HepG2 (cell line): ENCODE results near the gene TCAP. TPM values are rescaled to one million over a fixed set of nuclear protein-coding genes. Genes with fewer than 3 reads are reported as not detected.

Source experiments
- CENPBD1 ChIP-seq: sonication (generic); formaldehyde crosslinking; IDR thresholded peaks from 2 replicates; pipeline ENCODE4 v1.8.0; 2022; ENCODE audit warnings: missing genetic modification reagents, low read depth, mild to moderate bottlenecking, borderline replicate concordance
- EZH2 ChIP-seq: conservative IDR thresholded peaks from 2 replicates; pipeline ENCODE4 v1.6.1; 2012; ENCODE audit warnings: mild to moderate bottlenecking, low read depth, low read length, moderate library complexity
- FOXM1 ChIP-seq: sonication (generic); formaldehyde crosslinking; IDR thresholded peaks from 2 replicates; pipeline ENCODE4 v1.5.0; 2020; ENCODE audit warnings: missing genetic modification reagents
- NFATC3 ChIP-seq: sonication (generic); formaldehyde crosslinking; IDR thresholded peaks from 2 replicates; pipeline ENCODE4 v1.5.1; 2020; ENCODE audit warnings: mild to moderate bottlenecking, missing genetic modification reagents
- SNAPC4 ChIP-seq: sonication (generic); formaldehyde crosslinking; IDR thresholded peaks from 2 replicates; pipeline ENCODE4 v1.4.0; 2020; ENCODE audit warnings: mild to moderate bottlenecking, missing genetic modification reagents
- ZNF292 ChIP-seq: sonication (generic); formaldehyde crosslinking; IDR thresholded peaks from 2 replicates; pipeline ENCODE4 v1.8.1; 2022; ENCODE audit warnings: mild to moderate bottlenecking, low read depth, missing genetic modification reagents, borderline replicate concordance
- polyA plus RNA-seq, 8 experiments: library from polyadenylated mRNA; depleted of rRNA in 3 of 8; stranded (reverse) in 7 of 8; unstranded in 1 of 8; fragments of >200 nt; fragmentation: Illumina TruSeq in 4 of 8; extraction: Trizol in 4 of 8; gene quantifications; 2 replicates each; pipeline versions ENCODE4 v1.2.1 to v1.2.3, GENCODE V29; 2011 to 2016; ENCODE audit warnings: low read depth in 4 of 8, missing spikeins in 1 of 8, mixed read lengths in 1 of 8; ENCODE audit not compliant: insufficient read depth in 1 of 8
- total RNA-seq, 5 experiments: library from RNA; depleted of rRNA; stranded (reverse); fragments of >200 nt; fragmentation: Illumina TruSeq; extraction: Trizol; gene quantifications; 2 replicates each; pipeline ENCODE4 v1.2.3, GENCODE V29; 2016; ENCODE audit warnings: low read depth in 1 of 5
- TF ChIP-seq, protein P1 (sequence below): sonication (generic); formaldehyde crosslinking; IDR thresholded peaks from 2 replicates; pipeline ENCODE4 v1.4.0; 2020; ENCODE audit warnings: missing genetic modification reagents
- TF ChIP-seq, protein P2 (sequence below): sonication (generic); formaldehyde crosslinking; IDR thresholded peaks from one replicate; pipeline ENCODE4 v1.5.1; 2020; ENCODE audit warnings: mild to moderate bottlenecking, missing genetic modification reagents; ENCODE audit errors: not compliant biosample characterization

The TCAP gene
- total and polyA plus RNA-seq, 2 of the 13 experiments (the other 11 are each of a cell fraction or from before 2014, with no cell fraction given) = 0.24 to 0.65 TPM

DNA sequence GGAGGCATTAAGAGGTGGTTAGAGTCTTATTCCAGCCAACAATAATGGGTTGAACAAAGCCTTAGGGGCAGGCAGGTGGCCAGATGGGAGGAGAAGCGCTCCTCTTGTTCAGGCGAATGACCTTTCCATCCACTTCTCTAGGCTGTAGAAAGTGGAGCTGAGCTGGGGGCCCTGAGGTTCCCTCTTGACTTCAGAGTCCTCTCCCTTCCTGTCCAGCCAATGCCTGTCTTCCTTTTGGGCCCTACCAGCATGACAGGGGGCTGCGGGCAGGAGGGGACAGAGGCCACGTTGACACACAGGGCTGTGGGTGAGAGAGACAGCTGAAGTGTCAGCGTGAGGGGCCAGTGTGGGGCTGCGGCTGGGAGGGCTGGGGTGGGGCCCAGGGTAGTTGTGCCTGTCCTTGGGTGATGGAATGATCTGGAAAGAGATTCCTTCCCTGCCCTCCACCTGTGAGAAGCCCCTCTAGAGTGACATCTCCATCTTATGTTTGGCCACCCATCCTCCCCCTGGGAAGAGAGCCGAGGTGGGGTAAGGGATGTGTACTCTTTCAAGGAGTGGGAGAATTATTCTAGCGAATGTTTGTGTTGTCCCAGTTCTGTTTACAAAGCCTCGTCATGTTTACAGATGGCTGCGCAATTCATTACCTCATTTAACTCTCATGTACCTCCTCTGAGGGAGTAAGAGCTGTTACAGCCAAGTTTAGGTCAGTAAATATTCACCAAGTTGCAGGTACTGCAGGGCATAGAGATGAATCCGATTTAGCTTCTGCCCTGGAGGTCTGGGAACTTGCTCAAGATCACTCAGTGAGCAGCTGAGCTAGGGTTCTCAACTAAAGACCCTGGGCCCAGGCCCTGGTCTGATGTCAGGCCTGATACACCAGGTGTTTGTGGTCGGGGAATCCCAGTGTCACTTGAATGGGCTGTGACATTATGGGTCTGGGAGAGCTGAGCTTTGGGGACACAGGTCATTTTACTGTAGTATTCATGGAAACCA, 38.0 kb downstream of the TCAP start (continued):
- TF ChIP-seq, protein P1, sequence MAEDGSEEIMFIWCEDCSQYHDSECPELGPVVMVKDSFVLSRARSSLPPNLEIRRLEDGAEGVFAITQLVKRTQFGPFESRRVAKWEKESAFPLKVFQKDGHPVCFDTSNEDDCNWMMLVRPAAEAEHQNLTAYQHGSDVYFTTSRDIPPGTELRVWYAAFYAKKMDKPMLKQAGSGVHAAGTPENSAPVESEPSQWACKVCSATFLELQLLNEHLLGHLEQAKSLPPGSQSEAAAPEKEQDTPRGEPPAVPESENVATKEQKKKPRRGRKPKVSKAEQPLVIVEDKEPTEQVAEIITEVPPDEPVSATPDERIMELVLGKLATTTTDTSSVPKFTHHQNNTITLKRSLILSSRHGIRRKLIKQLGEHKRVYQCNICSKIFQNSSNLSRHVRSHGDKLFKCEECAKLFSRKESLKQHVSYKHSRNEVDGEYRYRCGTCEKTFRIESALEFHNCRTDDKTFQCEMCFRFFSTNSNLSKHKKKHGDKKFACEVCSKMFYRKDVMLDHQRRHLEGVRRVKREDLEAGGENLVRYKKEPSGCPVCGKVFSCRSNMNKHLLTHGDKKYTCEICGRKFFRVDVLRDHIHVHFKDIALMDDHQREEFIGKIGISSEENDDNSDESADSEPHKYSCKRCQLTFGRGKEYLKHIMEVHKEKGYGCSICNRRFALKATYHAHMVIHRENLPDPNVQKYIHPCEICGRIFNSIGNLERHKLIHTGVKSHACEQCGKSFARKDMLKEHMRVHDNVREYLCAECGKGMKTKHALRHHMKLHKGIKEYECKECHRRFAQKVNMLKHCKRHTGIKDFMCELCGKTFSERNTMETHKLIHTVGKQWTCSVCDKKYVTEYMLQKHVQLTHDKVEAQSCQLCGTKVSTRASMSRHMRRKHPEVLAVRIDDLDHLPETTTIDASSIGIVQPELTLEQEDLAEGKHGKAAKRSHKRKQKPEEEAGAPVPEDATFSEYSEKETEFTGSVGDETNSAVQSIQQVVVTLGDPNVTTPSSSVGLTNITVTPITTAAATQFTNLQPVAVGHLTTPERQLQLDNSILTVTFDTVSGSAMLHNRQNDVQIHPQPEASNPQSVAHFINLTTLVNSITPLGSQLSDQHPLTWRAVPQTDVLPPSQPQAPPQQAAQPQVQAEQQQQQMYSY (CRISPR knock-in tag) = no peak
- peak; percentile 93 for TF ChIP-seq ZNF292 (CRISPR knock-in tag)
- TF ChIP-seq SNAPC4 (CRISPR knock-in tag) = no peak
- TF ChIP-seq CENPBD1 (CRISPR knock-in tag) = no peak
- TF ChIP-seq EZH2 = no peak
- no peak for TF ChIP-seq FOXM1 (CRISPR knock-in tag)
- TF ChIP-seq, protein P2, sequence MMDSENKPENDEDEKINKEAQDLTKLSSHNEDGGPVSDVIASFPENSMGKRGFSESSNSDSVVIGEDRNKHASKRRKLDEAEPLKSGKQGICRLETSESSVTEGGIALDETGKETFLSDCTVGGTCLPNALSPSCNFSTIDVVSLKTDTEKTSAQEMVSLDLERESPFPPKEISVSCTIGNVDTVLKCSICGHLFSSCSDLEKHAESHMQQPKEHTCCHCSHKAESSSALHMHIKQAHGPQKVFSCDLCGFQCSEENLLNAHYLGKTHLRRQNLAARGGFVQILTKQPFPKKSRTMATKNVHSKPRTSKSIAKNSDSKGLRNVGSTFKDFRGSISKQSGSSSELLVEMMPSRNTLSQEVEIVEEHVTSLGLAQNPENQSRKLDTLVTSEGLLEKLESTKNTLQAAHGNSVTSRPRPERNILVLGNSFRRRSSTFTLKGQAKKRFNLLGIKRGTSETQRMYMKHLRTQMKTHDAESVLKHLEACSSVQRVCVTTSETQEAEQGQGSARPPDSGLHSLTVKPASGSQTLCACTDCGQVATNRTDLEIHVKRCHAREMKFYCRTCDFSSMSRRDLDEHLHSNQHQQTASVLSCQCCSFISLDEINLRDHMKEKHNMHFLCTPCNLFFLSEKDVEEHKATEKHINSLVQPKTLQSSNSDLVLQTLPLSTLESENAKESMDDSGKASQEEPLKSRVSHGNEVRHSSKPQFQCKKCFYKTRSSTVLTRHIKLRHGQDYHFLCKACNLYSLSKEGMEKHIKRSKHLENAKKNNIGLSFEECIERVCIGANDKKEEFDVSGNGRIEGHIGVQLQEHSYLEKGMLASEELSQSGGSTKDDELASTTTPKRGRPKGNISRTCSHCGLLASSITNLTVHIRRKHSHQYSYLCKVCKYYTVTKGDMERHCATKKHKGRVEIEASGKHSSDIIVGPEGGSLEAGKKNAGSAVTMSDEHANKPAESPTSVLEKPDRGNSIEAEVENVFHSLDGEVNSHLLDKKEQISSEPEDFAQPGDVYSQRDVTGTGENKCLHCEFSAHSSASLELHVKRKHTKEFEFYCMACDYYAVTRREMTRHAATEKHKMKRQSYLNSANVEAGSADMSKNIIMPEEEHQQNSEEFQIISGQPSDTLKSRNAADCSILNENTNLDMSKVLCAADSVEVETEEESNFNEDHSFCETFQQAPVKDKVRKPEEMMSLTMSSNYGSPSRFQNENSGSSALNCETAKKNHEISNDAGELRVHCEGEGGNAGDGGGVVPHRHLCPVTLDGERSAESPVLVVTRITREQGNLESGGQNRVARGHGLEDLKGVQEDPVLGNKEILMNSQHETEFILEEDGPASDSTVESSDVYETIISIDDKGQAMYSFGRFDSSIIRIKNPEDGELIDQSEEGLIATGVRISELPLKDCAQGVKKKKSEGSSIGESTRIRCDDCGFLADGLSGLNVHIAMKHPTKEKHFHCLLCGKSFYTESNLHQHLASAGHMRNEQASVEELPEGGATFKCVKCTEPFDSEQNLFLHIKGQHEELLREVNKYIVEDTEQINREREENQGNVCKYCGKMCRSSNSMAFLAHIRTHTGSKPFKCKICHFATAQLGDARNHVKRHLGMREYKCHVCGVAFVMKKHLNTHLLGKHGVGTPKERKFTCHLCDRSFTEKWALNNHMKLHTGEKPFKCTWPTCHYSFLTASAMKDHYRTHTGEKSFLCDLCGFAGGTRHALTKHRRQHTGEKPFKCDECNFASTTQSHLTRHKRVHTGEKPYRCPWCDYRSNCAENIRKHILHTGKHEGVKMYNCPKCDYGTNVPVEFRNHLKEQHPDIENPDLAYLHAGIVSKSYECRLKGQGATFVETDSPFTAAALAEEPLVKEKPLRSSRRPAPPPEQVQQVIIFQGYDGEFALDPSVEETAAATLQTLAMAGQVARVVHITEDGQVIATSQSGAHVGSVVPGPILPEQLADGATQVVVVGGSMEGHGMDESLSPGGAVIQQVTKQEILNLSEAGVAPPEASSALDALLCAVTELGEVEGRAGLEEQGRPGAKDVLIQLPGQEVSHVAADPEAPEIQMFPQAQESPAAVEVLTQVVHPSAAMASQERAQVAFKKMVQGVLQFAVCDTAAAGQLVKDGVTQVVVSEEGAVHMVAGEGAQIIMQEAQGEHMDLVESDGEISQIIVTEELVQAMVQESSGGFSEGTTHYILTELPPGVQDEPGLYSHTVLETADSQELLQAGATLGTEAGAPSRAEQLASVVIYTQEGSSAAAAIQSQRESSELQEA (CRISPR knock-in tag) = peak; percentile 27
- no peak for TF ChIP-seq NFATC3 (CRISPR knock-in tag)
